Measurements from ENCODE around the gene CNOT3. TPM values are rescaled to one million over a fixed set of nuclear protein-coding genes. Genes with fewer than 3 reads are reported as not detected.
A peak's percentile ranks its signal among the peaks of the same experiment; 100 is the strongest.

CNOT3 gene
- total RNA-seq, 2 experiments from 2014 or later, result 55.1 to 58.4 TPM

DNA sequence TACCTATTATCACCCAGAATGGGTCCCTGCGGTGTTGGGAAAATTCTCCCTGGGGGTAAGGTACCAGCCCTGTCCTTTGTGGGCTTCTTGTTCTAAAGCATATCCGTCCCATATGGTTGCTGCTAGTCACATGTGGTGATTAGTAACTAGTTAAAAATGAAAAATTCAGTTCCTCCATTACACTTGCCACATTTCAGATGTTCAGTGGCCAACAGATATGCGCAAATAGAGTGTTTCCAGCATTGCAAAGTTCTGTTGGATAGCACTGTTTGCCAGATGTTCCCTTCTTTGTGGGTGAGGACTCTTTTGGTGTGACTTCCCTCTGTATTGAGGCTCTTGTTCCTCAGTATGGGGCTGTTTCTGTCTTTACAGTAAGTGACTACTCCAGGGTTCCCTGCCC, 3.8 kb downstream of the CNOT3 start:
- DNase-seq (no peak), ATAC-seq (no peak)
- Mint-ChIP-seq H3K36me3 (ENCODE audit: low read depth) (peaks cover 56% of the 10 kb centered on the region), H3K27ac (no peak overlapping the region), H3K27me3 (ENCODE audit: low read depth) (no peaks in the 10 kb centered on the region), H3K9me3 (ENCODE audit: insufficient read depth) (no peaks in the 10 kb centered on the region), H3K4me3 (no peak overlapping the region), H3K4me1 (ENCODE audit: low read depth) (peaks cover 31% of the 10 kb centered on the region)
- CTCF ChIA-PET, result interaction anchor here (1.2 kb wide), 1 partner anchor 19 kb away, joined by 3 read pairs; the partner anchor contains the start of gene LENG1
- POLR2A ChIA-PET, result interaction anchor here (1.5 kb wide), 1 partner anchor 18 kb away, joined by 7 read pairs; the partner anchor contains the start of gene LENG1

DNA sequence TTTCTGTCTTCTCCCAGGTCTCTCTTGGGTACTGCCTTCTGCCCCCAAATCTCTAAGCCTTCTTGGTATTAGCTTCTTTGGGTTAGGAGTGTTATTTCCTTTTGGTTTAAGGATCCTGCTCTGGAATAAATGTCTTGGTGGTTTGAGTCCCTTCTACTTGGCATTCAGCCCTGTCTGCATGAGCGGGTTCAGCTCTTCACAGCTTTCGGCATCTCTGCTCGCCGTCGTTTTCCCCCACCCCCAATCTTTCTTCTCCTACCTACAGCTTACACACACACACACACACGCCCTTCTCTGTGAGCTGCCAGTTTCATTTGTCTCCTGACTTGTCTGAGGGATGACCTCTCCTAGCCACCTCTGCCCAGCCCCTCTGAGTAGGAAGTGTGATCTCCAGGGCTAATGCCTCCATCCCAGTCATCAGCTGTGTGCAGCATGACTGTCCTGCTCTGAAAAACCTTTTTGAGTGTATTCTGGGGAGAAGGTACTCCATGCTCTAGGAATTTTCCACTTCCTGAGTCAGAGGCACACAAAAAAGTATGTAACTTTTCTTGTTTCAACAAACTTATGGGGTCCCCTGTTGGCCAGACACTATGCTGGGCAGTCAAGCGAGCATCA, 4.7 kb downstream of the CNOT3 start:
- DNase-seq (no peak), ATAC-seq (no peak)
- H3K4me1 Mint-ChIP-seq (ENCODE audit: low read depth), result peaks cover 26% of the 10 kb centered on the region
- POLR2A ChIA-PET, result interaction anchor here (1.5 kb wide), 1 partner anchor 17 kb away, joined by 7 read pairs; the partner anchor contains the start of gene LENG1
- CTCF ChIA-PET, result no interaction called here
- no peak overlapping the region for H3K4me3 Mint-ChIP-seq
- H3K27me3 Mint-ChIP-seq (ENCODE audit: low read depth), result no peaks in the 10 kb centered on the region
- no peak overlapping the region for H3K27ac Mint-ChIP-seq
- peaks cover 64% of the 10 kb centered on the region for H3K36me3 Mint-ChIP-seq (ENCODE audit: low read depth)
- H3K9me3 Mint-ChIP-seq (ENCODE audit: insufficient read depth), result no peaks in the 10 kb centered on the region

DNA sequence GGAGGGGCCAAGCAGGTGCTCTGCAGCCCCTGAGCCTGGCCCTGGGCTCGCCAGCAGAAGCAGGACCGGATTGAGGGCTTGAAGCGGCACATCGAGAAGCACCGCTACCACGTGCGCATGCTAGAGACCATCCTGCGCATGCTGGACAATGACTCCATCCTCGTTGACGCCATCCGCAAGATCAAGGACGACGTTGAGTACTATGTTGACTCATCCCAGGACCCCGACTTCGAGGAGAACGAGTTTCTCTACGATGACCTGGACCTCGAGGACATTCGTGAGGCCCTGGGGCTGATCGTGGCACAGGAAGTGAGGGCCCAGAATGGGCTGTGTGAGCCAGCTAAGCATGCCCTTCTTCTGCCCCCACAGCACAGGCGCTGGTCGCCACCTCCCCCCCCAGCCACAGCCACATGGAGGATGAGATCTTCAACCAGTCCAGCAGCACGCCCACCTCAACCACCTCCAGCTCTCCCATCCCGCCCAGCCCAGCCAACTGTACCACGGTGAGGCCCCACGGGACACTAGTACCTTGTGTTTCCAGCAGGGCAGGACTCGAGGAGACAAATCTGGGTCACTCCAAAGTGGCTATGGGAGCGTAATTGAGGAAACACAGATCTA, 8.1 kb downstream of the CNOT3 start:
- Mint-ChIP-seq H3K27me3 (ENCODE audit: low read depth) (no peaks in the 10 kb centered on the region), H3K36me3 (ENCODE audit: low read depth) (peaks cover 73% of the 10 kb centered on the region), H3K4me3 (no peak overlapping the region), H3K4me1 (ENCODE audit: low read depth) (peaks cover 4% of the 10 kb centered on the region), H3K9me3 (ENCODE audit: insufficient read depth) (no peaks in the 10 kb centered on the region), H3K27ac (no peak overlapping the region)
- no peak for DNase-seq
- CTCF ChIA-PET, result no interaction called here
- ATAC-seq, result no peak
- POLR2A ChIA-PET, result interaction anchor here (1.5 kb wide), 1 partner anchor 14 kb away, joined by 3 read pairs; the partner anchor contains the start of gene LENG1

DNA sequence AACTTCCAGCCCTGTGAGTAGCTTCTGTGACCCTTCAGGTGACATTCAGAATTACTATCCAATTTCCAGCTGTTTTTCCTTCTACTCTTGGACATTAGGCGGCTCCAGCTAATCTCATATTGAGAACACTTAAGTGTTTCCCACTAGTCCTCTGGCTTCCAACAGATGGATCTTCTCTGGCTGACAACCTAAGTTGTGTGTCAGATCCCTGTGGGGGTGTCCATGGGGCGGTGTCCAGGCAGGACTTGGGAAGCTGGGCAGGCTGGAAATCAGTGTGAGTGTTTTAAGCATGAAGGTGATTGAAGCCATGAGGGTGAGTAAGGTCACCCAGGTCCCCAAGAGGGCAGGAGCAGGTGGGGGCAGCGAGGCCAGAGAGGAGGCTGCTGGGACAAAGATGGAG, 10.1 kb downstream of the CNOT3 start:
- no peak overlapping the region for H3K27ac Mint-ChIP-seq
- H3K4me1 Mint-ChIP-seq (ENCODE audit: low read depth), result no peaks in the 10 kb centered on the region
- DNase-seq, result no peak
- H3K27me3 Mint-ChIP-seq (ENCODE audit: low read depth), result no peaks in the 10 kb centered on the region
- no peak for ATAC-seq
- H3K4me3 Mint-ChIP-seq, result no peak overlapping the region
- no peaks in the 10 kb centered on the region for H3K9me3 Mint-ChIP-seq (ENCODE audit: insufficient read depth)
- H3K36me3 Mint-ChIP-seq (ENCODE audit: low read depth), result peaks cover 70% of the 10 kb centered on the region
- POLR2A ChIA-PET, result interaction anchor here (0.9 to 2.8 kb wide), 2 partner anchors 11 to 12 kb away, joined by 3 to 12 read pairs; partner anchors contain the start of genes CNOT3 and LENG1
- CTCF ChIA-PET, result no interaction called here

DNA sequence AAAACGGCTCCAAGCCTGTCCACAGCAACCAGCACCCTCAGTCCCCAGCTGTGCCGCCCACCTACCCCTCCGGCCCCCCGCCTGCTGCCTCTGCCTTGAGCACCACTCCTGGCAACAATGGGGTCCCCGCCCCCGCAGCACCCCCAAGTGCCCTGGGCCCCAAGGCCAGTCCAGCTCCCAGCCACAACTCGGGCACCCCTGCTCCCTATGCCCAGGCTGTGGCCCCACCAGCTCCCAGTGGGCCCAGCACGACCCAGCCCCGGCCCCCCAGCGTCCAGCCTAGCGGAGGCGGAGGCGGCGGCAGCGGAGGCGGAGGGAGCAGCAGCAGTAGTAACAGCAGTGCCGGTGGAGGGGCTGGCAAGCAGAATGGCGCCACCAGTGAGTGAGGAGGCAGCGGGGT, 10.6 kb downstream of the CNOT3 start:
- no peak overlapping the region for H3K4me3 Mint-ChIP-seq
- DNase-seq (no peak), ATAC-seq (no peak)
- no peaks in the 10 kb centered on the region for H3K9me3 Mint-ChIP-seq (ENCODE audit: insufficient read depth)
- ChIA-PET POLR2A (interaction anchor here (0.9 to 2.8 kb wide), 2 partner anchors 11 kb away, joined by 3 to 12 read pairs; partner anchors contain the start of genes CNOT3 and LENG1), CTCF (no interaction called here)
- peaks cover under 1% of the 10 kb centered on the region for H3K4me1 Mint-ChIP-seq (ENCODE audit: low read depth)
- peaks cover 69% of the 10 kb centered on the region for H3K36me3 Mint-ChIP-seq (ENCODE audit: low read depth)
- H3K27me3 Mint-ChIP-seq (ENCODE audit: low read depth), result no peaks in the 10 kb centered on the region
- H3K27ac Mint-ChIP-seq, result no peak overlapping the region

DNA sequence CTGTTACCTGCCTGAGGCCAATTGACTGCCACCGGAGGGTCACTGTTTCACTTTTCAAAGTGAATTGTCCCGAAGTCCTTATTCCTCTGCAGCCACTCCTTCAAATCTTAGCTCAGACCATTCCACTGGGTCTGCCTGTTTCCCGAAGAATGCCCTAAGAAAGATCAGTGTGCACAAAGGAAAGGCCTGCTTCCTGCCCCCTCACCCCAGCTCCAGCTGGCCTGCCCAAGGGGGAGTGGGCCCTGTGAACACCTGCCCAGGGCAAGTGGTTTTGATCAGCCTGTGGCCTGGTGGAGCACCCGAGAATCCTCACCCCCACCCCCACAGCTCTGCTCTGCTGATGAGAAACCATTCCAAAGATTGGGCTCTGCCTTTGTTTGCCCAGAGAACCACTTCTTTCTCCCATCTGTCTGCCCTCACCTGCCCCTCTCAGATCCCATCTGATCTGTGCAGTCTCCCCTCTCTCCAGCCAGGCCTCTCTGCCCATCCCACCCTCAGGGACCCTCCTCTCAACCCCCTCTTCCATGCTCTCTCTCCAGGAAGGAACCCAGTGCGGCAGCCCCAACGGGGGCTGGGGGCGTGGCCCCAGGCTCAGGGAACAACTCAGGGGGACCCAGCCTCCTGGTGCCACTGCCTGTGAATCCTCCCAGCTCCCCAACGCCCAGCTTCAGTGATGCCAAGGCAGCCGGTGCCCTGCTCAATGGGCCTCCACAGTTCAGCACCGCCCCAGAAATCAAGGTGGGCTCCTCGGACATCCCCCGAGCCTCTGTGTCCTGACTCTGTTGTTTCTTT, 11.7 kb downstream of the CNOT3 start:
- Mint-ChIP-seq H3K4me3 (no peak overlapping the region), H3K27ac (no peak overlapping the region), H3K4me1 (ENCODE audit: low read depth) (peaks cover 9% of the 10 kb centered on the region), H3K9me3 (ENCODE audit: insufficient read depth) (no peaks in the 10 kb centered on the region), H3K27me3 (ENCODE audit: low read depth) (no peaks in the 10 kb centered on the region), H3K36me3 (ENCODE audit: low read depth) (peaks cover 69% of the 10 kb centered on the region)
- ATAC-seq (no peak), DNase-seq (no peak)
- ChIA-PET CTCF (no interaction called here), POLR2A (interaction anchor here (2.8 kb wide), 1 partner anchor 10 kb away, joined by 12 read pairs; the partner anchor contains the start of gene LENG1)

DNA sequence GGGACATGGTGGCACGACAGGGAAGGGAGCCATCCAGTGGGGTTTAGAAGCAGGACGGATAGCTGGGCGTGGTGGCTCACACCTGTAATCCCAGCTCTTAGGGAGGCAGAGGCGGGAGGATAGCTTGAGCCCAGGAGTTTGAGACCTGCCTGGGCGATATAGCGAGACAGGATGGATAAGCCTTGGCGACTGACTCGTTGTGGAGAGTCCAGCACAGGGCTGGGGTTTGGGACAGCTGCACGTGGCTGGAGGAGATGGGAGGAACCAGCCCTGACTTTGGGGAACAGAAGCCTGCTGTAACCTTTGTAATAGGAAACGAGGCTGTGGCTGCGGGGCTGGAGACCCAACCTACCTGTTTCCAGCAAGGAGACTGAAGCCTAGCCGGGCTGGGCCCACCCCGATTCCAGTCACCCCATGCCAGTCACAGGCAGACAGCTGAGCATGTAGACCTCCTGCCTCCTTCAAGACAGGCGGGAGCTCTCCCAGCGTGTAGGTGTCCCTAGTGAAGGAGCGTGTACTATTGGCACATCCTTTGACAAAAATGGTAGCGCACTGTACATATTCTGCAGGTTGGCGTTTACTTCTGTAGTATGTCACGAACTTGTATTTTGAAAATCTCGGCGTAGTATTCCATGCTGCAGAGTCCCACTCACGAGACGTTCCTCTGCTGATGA, 13.9 kb downstream of the CNOT3 start:
- Mint-ChIP-seq H3K4me3 (no peak overlapping the region), H3K36me3 (ENCODE audit: low read depth) (peaks cover 70% of the 10 kb centered on the region), H3K9me3 (ENCODE audit: insufficient read depth) (no peaks in the 10 kb centered on the region), H3K27ac (peak overlapping the region; percentile 36), H3K4me1 (ENCODE audit: low read depth) (peaks cover 25% of the 10 kb centered on the region), H3K27me3 (ENCODE audit: low read depth) (no peaks in the 10 kb centered on the region)
- DNase-seq (no peak), ATAC-seq (no peak)
- CTCF ChIA-PET, result interaction anchor here (1.1 to 1.6 kb wide), 2 partner anchors 15 to 83 kb away, joined by 3 read pairs; no protein-coding TSS in a partner anchor
- POLR2A ChIA-PET, result no interaction called here

DNA sequence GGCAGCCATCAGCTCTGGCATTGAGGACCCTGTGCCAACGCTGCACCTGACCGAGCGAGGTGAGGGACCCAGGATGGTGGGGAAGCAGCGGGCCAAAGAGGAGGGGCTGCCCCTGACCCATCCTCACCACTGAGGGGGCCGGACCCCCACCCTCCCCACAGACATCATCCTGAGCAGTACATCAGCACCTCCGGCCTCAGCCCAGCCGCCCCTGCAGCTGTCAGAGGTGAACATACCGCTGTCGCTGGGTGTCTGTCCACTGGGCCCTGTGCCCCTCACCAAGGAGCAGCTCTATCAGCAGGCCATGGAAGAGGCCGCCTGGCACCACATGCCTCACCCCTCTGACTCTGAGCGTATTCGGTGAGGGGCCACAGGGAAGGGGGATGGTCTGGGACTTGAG, 14.7 kb downstream of the CNOT3 start:
- Mint-ChIP-seq H3K9me3 (ENCODE audit: insufficient read depth) (no peaks in the 10 kb centered on the region), H3K36me3 (ENCODE audit: low read depth) (peaks cover 70% of the 10 kb centered on the region), H3K27me3 (ENCODE audit: low read depth) (no peaks in the 10 kb centered on the region), H3K4me3 (no peak overlapping the region), H3K27ac (no peak overlapping the region), H3K4me1 (ENCODE audit: low read depth) (peaks cover 30% of the 10 kb centered on the region)
- POLR2A ChIA-PET, result no interaction called here
- DNase-seq, result no peak
- CTCF ChIA-PET, result no interaction called here
- no peak for ATAC-seq

DNA sequence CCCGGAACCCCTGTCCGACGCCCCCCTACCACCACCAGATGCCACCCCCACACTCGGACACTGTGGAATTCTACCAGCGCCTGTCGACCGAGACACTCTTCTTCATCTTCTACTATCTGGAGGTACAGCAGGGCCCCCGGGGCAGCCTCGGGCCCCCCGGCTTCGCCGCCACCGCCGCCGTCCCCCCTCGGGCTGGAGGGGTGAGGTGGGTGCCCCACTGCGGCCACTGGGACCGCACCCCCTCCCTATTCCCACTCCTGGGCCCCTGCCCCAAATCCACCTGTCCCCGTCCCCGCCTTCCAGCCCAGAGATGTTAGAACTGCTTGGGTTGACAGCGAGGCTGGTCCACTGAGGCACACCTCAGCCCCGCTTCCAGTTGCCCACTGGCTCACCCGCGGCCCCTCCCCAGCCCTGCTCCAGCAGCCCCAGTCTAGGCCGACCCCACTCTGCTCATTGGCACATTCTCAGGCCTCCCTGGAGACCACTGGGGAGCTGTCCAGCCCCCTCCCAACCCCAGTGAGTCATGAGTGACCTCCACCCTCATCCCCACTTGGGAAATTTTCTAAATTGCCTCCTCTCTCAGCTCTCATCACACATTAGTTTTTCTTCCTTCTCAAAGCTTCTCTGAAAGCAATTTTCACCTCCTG, 15.4 kb downstream of the CNOT3 start:
- Mint-ChIP-seq H3K9me3 (ENCODE audit: insufficient read depth) (no peaks in the 10 kb centered on the region), H3K27me3 (ENCODE audit: low read depth) (no peaks in the 10 kb centered on the region), H3K27ac (no peak overlapping the region), H3K36me3 (ENCODE audit: low read depth) (peaks cover 72% of the 10 kb centered on the region), H3K4me1 (ENCODE audit: low read depth) (peaks cover 33% of the 10 kb centered on the region), H3K4me3 (no peak overlapping the region)
- no peak for ATAC-seq
- no peak for DNase-seq
- CTCF ChIA-PET, result no interaction called here
- POLR2A ChIA-PET, result no interaction called here

DNA sequence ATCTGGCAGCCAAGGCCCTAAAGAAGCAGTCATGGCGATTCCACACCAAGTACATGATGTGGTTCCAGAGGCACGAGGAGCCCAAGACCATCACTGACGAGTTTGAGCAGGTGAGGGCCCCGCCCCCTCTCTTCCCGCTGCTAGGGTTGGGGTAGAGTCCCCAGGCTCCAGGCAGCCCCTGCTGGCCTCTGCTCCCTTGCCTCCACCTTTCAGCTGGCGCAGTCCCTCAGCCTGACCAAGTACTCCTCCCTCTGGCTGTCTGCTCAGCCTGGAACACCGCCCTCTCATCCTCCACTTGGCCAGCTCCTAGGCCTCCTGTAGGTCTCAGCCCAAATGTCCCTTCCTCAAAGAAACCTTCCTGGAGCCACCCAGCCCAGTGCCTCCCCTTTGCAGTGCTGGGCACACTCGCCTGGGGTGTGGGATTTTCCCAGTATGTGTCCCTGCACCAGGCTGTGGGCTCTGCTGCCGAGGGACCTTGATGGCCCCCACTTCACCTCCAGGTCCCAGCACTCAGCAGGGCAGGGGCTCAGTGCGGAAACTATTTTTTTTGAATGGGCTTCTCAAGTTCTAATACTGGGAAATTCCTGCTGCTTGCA, 16.3 kb downstream of the CNOT3 start:
- H3K4me3 Mint-ChIP-seq, result no peak overlapping the region
- H3K36me3 Mint-ChIP-seq (ENCODE audit: low read depth), result peaks cover 76% of the 10 kb centered on the region
- ChIA-PET CTCF (no interaction called here), POLR2A (no interaction called here)
- peaks cover 41% of the 10 kb centered on the region for H3K4me1 Mint-ChIP-seq (ENCODE audit: low read depth)
- H3K27ac Mint-ChIP-seq, result no peak overlapping the region
- H3K27me3 Mint-ChIP-seq (ENCODE audit: low read depth), result no peaks in the 10 kb centered on the region
- no peak for ATAC-seq
- no peaks in the 10 kb centered on the region for H3K9me3 Mint-ChIP-seq (ENCODE audit: insufficient read depth)
- no peak for DNase-seq

Measured in activated CD8-positive, alpha-beta T cell treated with anti-CD3 and anti-CD28 coated beads, Interleukin-2, amount 10 ng/mL, durations not matched to agents 7 days and 5 days (primary cell).